ENCODE results near the gene RIMBP2. TPM values are rescaled to one million over a fixed set of nuclear protein-coding genes. Genes with fewer than 3 reads are reported as not detected.

RIMBP2 gene
- total RNA-seq, 4 donors from 2014 or later = 0.22 to 1.4 (median 1.2) TPM; not detected in 1

- no peaks in the 10 kb centered on the region for H3K27me3 ChIP-seq
- DNase-seq (ENCODE audit: low spot score in 2 of 2) = no peak
- H3K9me3 ChIP-seq = peaks cover 0 to 29% (median 0%) of the 10 kb centered on the region in 4 donors
- no peaks in the 10 kb centered on the region for H3K4me1 ChIP-seq
- no peak overlapping the region for H3K4me3 ChIP-seq
- WGBS, 2 donors = 81 to 84% methylated on average over 16 of the region's 16 CpGs
- no peak for TF ChIP-seq POLR2A (IDR thresholded peaks at IDR 0.05)
- no peak for TF ChIP-seq EP300 (IDR thresholded peaks at IDR 0.05)
- no peak for TF ChIP-seq CTCF (IDR thresholded peaks at IDR 0.05)
- no peaks in the 10 kb centered on the region for H3K36me3 ChIP-seq
- no peak overlapping the region for H3K27ac ChIP-seq
These were observed 64.7 kb downstream of the RIMBP2 start for GRCh38 chr12:130651188-130651959.

- no peak overlapping the region for H3K27ac ChIP-seq
- no peaks in the 10 kb centered on the region for H3K4me1 ChIP-seq
- no peak for DNase-seq (ENCODE audit: low spot score in 2 of 2)
- no peak overlapping the region for H3K4me3 ChIP-seq
- H3K27me3 ChIP-seq = no peaks in the 10 kb centered on the region
- peaks cover 0 to 34% (median 0%) of the 10 kb centered on the region in 4 donors for H3K9me3 ChIP-seq
- 53 to 55% methylated on average over 9 of the region's 9 CpGs for WGBS, 2 donors
- TF ChIP-seq CTCF (IDR thresholded peaks at IDR 0.05) (no peak), EP300 (IDR thresholded peaks at IDR 0.05) (no peak), POLR2A (IDR thresholded peaks at IDR 0.05) (no peak)
- no peaks in the 10 kb centered on the region for H3K36me3 ChIP-seq
These were observed 66.0 kb downstream of the RIMBP2 start for GRCh38 chr12:130650131-130650530.

GRCh38 chr12:130649101-130650045 lies 66.7 kb downstream of the RIMBP2 start:
- Histone ChIP-seq H3K36me3 (no peaks in the 10 kb centered on the region), H3K27ac (no peak overlapping the region), H3K9me3 (peaks cover 0 to 33% (median 0%) of the 10 kb centered on the region in 4 donors), H3K4me1 (no peaks in the 10 kb centered on the region), H3K4me3 (no peak overlapping the region), H3K27me3 (no peaks in the 10 kb centered on the region)
- DNase-seq (ENCODE audit: low spot score in 2 of 2) = no peak
- WGBS, 2 donors = 91 to 93% methylated on average over 32 to 33 of the region's 37 CpGs
- TF ChIP-seq POLR2A (IDR thresholded peaks at IDR 0.05) (no peak), CTCF (IDR thresholded peaks at IDR 0.05) (no peak), EP300 (IDR thresholded peaks at IDR 0.05) (no peak)

- Histone ChIP-seq H3K9me3 (peaks cover 0 to 29% (median 0%) of the 10 kb centered on the region in 4 donors), H3K4me3 (no peak overlapping the region), H3K27ac (no peak overlapping the region), H3K4me1 (no peaks in the 10 kb centered on the region), H3K36me3 (no peaks in the 10 kb centered on the region), H3K27me3 (no peaks in the 10 kb centered on the region)
- no peak for DNase-seq (ENCODE audit: low spot score in 2 of 2)
- 76 to 88% methylated on average over 12 to 13 of the region's 13 CpGs for WGBS, 2 donors
- no peak for TF ChIP-seq POLR2A (IDR thresholded peaks at IDR 0.05)
- TF ChIP-seq EP300 (IDR thresholded peaks at IDR 0.05) = no peak
- TF ChIP-seq CTCF (IDR thresholded peaks at IDR 0.05) = no peak
These were observed 68.3 kb downstream of the RIMBP2 start for GRCh38 chr12:130647814-130648213.

Data from tibial nerve (tissue), 4 donors.